HG03460 (cell line): ENCODE data around the gene PLEKHG4.

Experiments used
- ATAC-seq: cut with Tn5 transposase; IDR thresholded peaks from one replicate; pipeline ENCODE4 v1.9.1; 2021; ENCODE audit not compliant: unreplicated experiment

The PLEKHG4 gene

GRCh38 chr16:67283826-67284555 is 4.7 kb downstream of the PLEKHG4 start:
- no peak for ATAC-seq

DNA sequence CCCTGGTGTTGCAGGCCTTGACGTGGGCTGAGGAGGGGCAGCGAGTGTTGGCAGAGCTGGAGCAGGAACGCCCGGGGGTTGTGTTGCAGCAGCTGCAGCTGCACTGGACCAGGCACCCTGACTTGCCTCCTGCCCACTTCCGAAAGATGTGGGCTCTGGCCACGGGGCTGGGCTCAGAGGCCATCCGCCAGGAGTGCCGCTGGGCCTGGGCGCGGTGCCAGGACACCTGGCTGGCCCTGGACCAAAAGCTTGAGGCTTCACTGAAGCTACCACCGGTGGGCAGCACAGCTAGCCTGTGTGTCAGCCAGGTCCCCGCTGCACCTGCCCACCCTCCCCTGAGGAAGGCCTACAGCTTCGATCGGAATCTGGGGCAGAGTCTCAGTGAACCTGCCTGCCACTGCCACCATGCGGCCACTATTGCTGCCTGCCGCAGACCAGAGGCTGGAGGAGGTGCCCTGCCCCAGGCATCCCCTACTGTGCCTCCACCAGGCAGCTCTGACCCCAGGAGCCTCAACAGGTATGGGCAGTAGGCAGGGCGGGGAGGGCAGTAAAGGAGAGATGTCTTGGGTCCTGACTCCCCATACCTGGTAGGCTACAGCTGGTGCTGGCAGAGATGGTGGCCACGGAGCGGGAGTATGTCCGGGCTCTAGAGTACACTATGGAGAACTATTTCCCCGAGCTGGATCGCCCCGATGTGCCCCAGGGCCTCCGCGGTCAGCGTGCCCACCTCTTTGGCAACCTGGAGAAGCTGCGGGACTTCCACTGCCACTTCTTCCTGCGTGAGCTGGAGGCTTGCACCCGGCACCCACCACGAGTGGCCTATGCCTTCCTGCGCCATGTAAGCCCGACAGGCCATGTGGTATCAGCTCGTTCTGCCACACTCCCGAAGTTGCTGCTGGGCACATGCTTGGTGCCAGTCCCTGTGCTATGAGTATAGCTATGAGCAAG is 5.6 kb downstream of the PLEKHG4 start:
- no peak for ATAC-seq

- no peak for ATAC-seq
Observed at GRCh38 chr16:67286441-67287235, 7.3 kb downstream of the PLEKHG4 start.

DNA sequence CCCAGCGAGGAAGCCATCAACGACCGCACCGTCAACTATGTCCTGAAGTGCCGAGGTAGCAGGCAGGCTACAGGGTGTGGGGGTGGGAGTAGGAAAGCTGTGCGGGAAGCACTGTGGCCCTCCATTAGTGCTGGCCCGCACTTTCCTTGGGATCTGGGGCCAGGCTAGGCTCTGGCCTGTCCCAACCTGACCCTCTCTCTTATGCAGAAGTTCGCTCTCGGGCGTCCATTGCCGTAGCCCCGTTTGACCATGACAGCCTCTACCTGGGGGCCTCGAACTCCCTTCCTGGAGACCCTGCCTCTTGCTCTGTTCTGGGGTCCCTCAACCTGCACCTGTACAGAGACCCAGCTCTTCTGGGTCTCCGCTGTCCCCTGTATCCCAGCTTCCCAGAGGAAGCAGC is 8.6 kb downstream of the PLEKHG4 start:
- ATAC-seq, result no peak

DNA sequence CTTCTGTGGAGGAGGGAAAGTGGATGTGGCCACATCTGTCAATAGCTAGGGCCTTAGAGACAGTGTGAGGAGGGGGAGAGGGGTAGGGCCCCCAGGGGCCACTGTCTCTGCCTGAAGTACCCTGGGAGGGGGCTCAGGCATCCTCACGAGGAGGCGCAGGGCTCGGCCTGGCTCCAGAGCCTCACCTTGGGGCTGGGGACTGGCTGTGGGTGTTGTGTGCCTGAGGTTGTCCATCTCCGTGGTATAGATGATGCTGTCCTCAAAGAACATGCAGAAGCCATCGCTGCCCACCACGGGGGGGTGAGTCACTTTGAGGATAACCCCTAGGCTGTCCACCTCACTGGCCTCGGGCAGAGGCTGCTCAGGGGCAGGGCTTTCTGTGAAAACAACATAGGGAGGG is 12.1 kb downstream of the PLEKHG4 start:
- no peak for ATAC-seq

DNA sequence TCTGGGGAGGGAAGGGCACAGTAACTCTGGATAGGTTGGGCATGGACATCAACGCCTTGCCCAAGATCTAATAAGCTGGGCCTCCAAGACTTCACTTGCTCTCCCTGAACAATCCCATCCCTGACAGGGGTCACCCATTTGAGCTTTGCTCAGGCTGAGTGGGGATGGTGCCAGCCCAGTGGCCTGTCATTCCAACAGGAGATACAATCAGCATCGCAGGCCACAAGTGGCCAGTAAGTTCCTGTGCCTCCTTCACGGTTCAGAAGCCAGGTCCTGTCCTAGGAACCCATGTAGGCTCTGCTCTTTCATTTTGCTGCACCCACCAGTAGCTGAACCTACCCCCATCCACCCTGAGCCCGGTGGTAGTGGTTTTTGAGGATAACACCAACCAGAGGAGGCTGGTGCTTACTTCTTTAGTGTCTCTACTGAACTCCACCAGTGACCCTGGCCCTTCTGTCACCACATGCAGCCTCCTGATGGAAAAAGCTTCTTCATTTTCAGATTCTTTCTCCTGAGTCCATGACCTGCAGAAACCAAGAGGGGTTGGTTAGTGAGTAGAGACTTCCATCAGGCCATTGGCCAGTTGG is 14.9 kb downstream of the PLEKHG4 start:
- no peak for ATAC-seq

GRCh38 chr16:67294938-67295361 is 15.6 kb downstream of the PLEKHG4 start:
- ATAC-seq, result no peak

GRCh38 chr16:67296420-67296819 is 17.1 kb downstream of the PLEKHG4 start:
- ATAC-seq, result no peak

DNA sequence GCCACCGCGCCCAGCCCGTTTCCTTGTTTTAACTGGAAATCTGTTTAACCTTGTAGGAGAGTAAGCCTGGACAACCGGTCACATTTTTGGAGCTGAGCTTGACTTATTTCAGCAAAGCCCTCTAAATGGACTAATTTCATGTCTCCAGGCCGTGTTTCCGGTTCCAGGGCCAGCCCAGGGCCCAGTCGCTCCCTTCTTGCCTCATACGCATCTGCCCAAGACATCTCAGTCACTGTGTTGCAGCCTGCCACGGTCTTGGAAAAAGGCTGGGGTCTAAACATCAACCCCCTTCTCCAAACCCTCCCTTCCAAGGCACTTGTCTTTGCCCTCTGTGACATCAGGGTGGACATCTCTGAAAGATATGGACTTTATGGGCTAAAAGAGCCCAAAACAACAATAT is 18.9 kb downstream of the PLEKHG4 start:
- no peak for ATAC-seq

GRCh38 chr16:67299269-67299668 is 19.9 kb downstream of the PLEKHG4 start:
- no peak for ATAC-seq

- ATAC-seq, result no peak
Observed at GRCh38 chr16:67301080-67301782, 21.9 kb downstream of the PLEKHG4 start.

DNA sequence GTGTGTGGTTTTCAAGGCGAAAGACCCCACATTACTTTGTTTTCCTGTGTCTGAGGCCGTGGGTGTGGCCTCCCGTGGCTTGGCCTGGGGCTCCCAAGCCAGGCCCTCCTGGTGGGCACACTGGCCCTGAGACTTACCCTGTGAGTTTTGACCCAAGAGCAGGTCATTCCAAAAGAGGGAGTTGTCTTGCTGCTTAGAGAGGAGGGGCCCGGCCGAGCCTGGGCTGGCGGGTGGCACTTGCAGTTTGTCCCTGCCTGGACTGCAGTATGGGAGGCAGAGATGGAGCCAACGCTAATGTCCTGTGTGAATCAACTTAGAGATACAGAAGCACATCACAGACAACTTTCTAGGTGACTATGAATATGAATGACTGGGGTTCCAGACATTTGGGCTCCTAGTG is 22.7 kb downstream of the PLEKHG4 start:
- ATAC-seq, result no peak

- ATAC-seq, result no peak
Observed at GRCh38 chr16:67302970-67303369, 23.6 kb downstream of the PLEKHG4 start.

GRCh38 chr16:67304020-67304419 is 24.7 kb downstream of the PLEKHG4 start:
- no peak for ATAC-seq

- ATAC-seq, result no peak
Observed at GRCh38 chr16:67305216-67306071, 26.1 kb downstream of the PLEKHG4 start.

GRCh38 chr16:67310561-67310960 is 31.2 kb downstream of the PLEKHG4 start:
- no peak for ATAC-seq

DNA sequence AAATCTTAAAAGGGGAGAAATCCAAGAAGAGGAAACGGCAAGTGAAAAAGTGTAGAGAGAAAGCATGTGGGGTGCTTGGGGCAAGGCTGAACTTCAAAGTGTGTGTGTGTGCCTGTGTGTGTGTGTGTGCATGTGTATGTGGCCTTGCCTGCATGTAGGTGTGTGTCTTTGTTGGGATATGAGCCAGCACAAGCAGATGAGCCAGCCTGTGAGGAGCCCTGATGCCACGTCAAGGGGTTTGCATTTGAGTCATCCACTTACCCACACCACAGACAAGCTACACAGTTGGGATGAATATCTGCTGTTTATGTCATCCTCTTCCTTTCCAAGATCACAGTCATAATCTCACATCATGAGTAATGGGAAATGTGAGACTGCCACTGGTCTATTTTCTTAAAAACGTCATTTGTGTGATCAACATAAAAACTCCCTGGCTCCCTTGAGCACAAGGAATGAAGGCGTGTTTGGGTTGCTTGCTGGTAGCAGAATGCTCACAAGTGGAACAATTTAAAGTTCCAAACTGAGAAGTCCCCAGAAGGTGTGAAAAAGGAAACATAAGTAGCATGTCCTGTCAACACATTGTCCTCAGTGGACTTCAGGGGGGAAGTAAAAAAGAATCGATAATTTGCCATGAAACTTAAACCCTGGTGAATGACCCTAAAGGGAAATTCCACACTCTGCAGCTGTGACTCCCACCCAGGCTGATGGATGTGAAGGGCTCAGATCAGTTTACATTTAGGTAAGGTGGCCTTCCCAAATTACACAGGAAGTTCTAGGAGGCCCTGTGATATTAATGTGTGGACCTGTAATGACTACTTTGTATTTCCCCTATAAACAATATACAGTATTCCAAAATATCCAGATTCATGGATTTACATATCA is 32.5 kb downstream of the PLEKHG4 start:
- ATAC-seq, result peak; percentile 82

GRCh38 chr16:67312719-67313118 is 33.4 kb downstream of the PLEKHG4 start:
- ATAC-seq, result no peak
